RWPE2 (cell line): ENCODE measurements around the gene ATP9A.
"Not testable (repeated sequence)": the region's sequence is repeated elsewhere in the genome, so short reads cannot be mapped to it uniquely, and the experiment has no call there.

Experiments
- ATAC-seq: fragments of 200-7000 bp; cut with Tn5 transposase; 3 replicates; pipeline ENCODE4 v1.9.1; 2021; ENCODE audit warnings: low read depth
- DNase-seq: peaks from one replicate; pipeline ENCODE4 v3.0.0-alpha.2; 2020; ENCODE audit warnings: low spot score
- H3K27ac ChIP-seq: fragments of 450-650 bp; 2 replicates; pipeline ENCODE4 v1.5.1; 2017; ENCODE audit warnings: mild to moderate bottlenecking; ENCODE audit not compliant: poor library complexity, severe bottlenecking
- H3K27me3 ChIP-seq: fragments of 250-450 bp; sonication (Bioruptor Pico); 2 replicates; pipeline ENCODE4 v1.5.1; 2021; ENCODE audit warnings: mild to moderate bottlenecking, moderate library complexity; ENCODE audit not compliant: insufficient read depth, poor library complexity, severe bottlenecking
- H3K36me3 ChIP-seq: fragments of 250-450 bp; sonication (Bioruptor Pico); 2 replicates; pipeline ENCODE4 v1.5.1; 2020; ENCODE audit warnings: low read depth, mild to moderate bottlenecking, moderate library complexity
- H3K4me1 ChIP-seq: fragments of 250-450 bp; sonication (Bioruptor Pico); 2 replicates; pipeline ENCODE4 v1.5.1; 2021; ENCODE audit warnings: mild to moderate bottlenecking, moderate library complexity; ENCODE audit not compliant: insufficient read depth, poor library complexity, severe bottlenecking
- H3K4me3 ChIP-seq: fragments of 250-450 bp; sonication (Bioruptor Pico); 2 replicates; pipeline ENCODE4 v1.5.1; 2021; ENCODE audit warnings: mild to moderate bottlenecking, moderate library complexity; ENCODE audit not compliant: severe bottlenecking
- H3K9me3 ChIP-seq: fragments of 250-450 bp; sonication (Bioruptor Pico); 2 replicates; pipeline ENCODE4 v1.5.1; 2021; ENCODE audit warnings: mild to moderate bottlenecking, moderate library complexity; ENCODE audit not compliant: severe bottlenecking
- TF ChIP-seq, protein P1 (sequence below): fragments of 450-650 bp; IDR thresholded peaks from one replicate; pipeline ENCODE4 v1.5.1; 2017; ENCODE audit warnings: mild to moderate bottlenecking, moderate library complexity; ENCODE audit not compliant: poor library complexity, severe bottlenecking

Gene ATP9A

DNA sequence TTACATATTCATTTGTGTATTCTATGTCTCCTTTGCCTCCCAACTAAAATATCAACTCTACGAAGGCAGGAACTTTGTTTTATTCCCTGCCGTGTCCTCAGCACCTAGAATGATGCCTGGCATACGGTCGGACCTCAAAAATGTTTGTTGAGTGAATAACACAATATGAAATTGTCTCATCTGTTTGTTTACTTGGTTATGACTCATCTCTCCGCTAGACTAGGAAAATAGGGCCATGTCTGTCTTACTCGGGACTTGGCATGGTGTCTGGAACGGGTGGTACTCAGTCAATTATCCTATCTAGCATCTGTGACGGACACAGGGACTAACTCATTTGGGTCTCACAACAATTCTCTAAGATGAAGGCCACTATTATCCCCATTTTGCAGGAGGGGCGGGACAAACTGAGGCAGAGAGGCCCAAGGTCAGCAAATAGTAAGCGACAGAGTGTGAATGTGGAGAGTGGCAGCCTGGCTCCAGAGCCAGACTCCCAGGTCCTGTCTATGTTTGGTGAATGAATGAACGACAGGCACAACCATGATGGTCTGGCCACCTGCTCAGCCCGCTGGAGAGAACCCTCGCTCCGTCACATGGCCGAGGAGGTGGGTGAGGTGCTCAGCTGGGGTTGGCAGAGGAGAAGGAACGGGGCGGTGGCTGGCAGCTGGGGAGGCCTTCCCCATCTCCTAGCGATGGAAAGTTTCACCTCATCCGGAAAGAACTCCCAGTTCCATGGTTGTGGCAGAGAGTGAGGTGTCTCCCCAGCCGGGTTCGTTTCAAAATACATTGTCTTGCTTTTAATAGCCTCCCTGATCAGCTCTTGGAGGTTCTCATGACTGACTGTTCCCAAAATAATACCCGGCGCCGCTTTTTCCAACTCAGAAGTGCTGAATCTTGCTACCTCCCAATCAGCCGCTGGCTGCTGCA lies 198.1 kb downstream of the ATP9A start:
- Histone ChIP-seq H3K27me3 (no peaks in the 10 kb centered on the region), H3K9me3 (no peaks in the 10 kb centered on the region), H3K4me1 (no peaks in the 10 kb centered on the region), H3K36me3 (no peaks in the 10 kb centered on the region), H3K4me3 (no peak overlapping the region), H3K27ac (no peak overlapping the region)
- TF ChIP-seq, protein P1, sequence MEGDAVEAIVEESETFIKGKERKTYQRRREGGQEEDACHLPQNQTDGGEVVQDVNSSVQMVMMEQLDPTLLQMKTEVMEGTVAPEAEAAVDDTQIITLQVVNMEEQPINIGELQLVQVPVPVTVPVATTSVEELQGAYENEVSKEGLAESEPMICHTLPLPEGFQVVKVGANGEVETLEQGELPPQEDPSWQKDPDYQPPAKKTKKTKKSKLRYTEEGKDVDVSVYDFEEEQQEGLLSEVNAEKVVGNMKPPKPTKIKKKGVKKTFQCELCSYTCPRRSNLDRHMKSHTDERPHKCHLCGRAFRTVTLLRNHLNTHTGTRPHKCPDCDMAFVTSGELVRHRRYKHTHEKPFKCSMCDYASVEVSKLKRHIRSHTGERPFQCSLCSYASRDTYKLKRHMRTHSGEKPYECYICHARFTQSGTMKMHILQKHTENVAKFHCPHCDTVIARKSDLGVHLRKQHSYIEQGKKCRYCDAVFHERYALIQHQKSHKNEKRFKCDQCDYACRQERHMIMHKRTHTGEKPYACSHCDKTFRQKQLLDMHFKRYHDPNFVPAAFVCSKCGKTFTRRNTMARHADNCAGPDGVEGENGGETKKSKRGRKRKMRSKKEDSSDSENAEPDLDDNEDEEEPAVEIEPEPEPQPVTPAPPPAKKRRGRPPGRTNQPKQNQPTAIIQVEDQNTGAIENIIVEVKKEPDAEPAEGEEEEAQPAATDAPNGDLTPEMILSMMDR = no peak
- ATAC-seq = peak; percentile 54
- DNase-seq = no peak

DNA sequence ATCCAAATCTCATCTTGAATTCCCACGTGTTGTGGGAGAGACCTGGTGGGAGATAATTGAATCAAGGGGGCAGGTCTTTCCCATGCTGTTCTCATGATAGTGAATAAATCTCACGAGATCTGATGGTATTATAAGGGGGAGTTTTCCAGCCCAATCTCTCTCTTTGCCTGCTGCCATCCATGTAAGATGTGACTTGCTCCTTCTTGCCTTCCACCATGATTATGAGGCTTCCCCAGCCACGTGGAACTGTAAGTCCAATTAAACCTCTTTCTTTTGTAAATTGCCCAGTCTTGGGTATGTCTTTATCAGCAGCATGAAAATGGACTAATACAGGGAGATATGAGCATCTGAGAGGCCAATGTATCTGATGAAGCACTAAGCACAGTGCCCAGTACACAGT lies 199.7 kb downstream of the ATP9A start:
- H3K36me3 ChIP-seq, H3K9me3 ChIP-seq, ATAC-seq, H3K27ac ChIP-seq, DNase-seq, H3K4me3 ChIP-seq, H3K4me1 ChIP-seq, H3K27me3 ChIP-seq: not testable (repeated sequence)

DNA sequence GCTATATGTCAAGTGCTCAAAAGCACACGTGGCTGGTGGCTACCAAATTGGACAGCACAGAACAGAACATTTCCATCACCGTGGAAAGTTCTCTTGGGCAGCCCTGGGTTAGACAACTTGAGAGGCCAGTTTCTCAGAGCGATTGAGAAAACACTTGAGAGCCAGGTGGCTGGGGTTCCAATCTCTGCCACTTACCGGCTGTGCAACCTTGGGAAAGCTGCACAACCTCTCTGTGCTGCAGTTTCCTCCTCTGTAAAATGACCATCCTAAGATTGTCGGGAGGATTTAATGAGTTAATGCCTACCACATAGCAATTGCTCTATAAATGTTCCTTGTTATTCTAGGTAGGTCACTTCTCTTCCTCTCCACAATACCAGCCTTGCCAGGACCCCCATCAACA lies 200.6 kb downstream of the ATP9A start:
- ATAC-seq (no peak), DNase-seq (no peak)
- no peaks in the 10 kb centered on the region for H3K9me3 ChIP-seq
- H3K36me3 ChIP-seq = no peaks in the 10 kb centered on the region
- H3K4me1 ChIP-seq = peaks cover 9% of the 10 kb centered on the region
- H3K4me3 ChIP-seq = no peak overlapping the region
- H3K27ac ChIP-seq = no peak overlapping the region
- H3K27me3 ChIP-seq = peaks cover 11% of the 10 kb centered on the region
- TF ChIP-seq, protein P1 = no peak

DNA sequence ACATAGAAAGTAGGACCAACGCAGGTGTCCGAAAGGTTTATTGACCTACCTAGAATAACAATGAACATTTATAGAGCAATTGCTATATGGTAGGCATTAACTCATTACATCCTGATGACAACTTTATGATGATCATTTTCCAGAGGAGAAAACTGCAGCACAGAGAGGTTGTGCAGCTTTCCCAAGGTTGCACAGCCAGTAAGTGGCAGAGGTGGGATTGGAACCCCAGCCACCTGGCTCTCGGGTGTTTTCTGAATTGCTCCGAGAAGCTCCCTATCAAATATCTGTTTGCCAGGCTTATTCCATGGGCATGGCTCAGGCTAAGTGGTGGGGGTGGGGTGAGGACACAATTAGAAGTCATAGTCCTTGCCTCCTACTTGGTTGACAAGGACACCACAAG lies 201.6 kb downstream of the ATP9A start:
- H3K4me3 ChIP-seq = no peak overlapping the region

DNA sequence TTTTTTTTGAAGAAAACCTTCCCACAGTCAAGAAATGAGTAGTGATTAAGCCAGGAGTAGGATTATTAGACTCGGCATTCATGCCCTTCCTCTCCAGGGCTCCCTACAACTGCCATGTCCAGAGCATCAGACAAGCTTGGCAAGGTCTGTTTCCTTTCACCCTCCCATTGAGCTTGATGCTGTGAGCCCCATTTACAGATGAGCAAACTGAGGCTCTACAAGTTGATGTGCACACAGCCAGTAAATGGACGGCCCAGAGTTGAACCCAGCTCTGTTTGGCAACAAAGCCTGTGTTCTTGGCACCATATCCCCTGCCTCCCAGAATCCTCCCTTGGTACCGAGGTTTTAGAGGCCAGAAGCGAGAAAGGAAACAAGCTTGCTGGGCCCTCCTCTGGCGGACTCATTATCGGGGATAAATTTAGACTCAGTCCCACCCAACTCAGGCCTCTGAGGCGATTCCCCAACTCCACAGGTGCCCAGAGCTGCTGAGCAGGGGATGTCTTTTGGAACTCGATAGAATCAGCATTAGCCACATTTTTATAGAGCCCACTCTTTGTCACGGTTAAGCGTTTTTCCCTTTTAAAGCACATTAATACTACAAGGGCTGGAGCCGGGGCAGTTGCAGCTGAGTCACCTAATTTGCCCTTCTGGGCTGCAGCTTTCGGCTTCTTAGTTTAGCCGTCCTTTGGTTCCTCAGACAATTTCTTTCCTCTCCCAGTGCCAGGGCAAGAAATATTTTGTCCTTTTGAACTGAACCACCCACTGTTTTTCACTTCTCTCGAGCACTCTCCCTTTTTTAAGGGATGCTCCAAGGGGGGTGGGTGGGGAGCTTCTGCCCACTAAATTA lies 202.7 kb downstream of the ATP9A start:
- DNase-seq = no peak
- TF ChIP-seq, protein P1 = no peak
- ATAC-seq = no peak

More for the DNA sequence above, 201.6 kb downstream of the ATP9A start:
- Histone ChIP-seq H3K36me3 (no peaks in the 10 kb centered on the region), H3K27ac (no peak overlapping the region), H3K27me3 (peaks cover 21% of the 10 kb centered on the region), H3K9me3 (no peaks in the 10 kb centered on the region), H3K4me1 (peaks cover 12% of the 10 kb centered on the region)
- ATAC-seq (no peak), DNase-seq (no peak)
- TF ChIP-seq, protein P1 = no peak

More for the DNA sequence above, 202.7 kb downstream of the ATP9A start:
- H3K27me3 ChIP-seq = peaks cover 29% of the 10 kb centered on the region
- no peaks in the 10 kb centered on the region for H3K36me3 ChIP-seq
- H3K27ac ChIP-seq = no peak overlapping the region
- H3K4me1 ChIP-seq = peaks cover 20% of the 10 kb centered on the region
- H3K4me3 ChIP-seq = no peak overlapping the region
- no peaks in the 10 kb centered on the region for H3K9me3 ChIP-seq
